ENCODE results near the gene GSTM5. TPM values are rescaled to one million over a fixed set of nuclear protein-coding genes. Genes with fewer than 3 reads are reported as not detected.
"Not testable (repeated sequence)": the region's sequence is repeated elsewhere in the genome, so short reads cannot be mapped to it uniquely, and the experiment has no call there.

Gene GSTM5
- total RNA-seq, 1 donor from 2014 or later, result 0.20 TPM

- H3K4me1 Mint-ChIP-seq (ENCODE audit: low read depth, unreplicated experiment), result peaks cover 3% of the 10 kb centered on the region
- no peak within 1 kb of the TSS for H3K27ac Mint-ChIP-seq (ENCODE audit: unreplicated experiment)
- TF ChIP-seq, protein P1, sequence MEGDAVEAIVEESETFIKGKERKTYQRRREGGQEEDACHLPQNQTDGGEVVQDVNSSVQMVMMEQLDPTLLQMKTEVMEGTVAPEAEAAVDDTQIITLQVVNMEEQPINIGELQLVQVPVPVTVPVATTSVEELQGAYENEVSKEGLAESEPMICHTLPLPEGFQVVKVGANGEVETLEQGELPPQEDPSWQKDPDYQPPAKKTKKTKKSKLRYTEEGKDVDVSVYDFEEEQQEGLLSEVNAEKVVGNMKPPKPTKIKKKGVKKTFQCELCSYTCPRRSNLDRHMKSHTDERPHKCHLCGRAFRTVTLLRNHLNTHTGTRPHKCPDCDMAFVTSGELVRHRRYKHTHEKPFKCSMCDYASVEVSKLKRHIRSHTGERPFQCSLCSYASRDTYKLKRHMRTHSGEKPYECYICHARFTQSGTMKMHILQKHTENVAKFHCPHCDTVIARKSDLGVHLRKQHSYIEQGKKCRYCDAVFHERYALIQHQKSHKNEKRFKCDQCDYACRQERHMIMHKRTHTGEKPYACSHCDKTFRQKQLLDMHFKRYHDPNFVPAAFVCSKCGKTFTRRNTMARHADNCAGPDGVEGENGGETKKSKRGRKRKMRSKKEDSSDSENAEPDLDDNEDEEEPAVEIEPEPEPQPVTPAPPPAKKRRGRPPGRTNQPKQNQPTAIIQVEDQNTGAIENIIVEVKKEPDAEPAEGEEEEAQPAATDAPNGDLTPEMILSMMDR (IDR thresholded peaks at IDR 0.05; ENCODE audit: partially characterized antibody, unreplicated experiment), result no peak
- no peaks in the 10 kb centered on the region for H3K36me3 Mint-ChIP-seq (ENCODE audit: unreplicated experiment)
- H3K27me3 Mint-ChIP-seq (ENCODE audit: unreplicated experiment), result peaks cover 7% of the 10 kb centered on the region
- no peaks in the 10 kb centered on the region for H3K9me3 Mint-ChIP-seq (ENCODE audit: unreplicated experiment)
- H3K4me3 Mint-ChIP-seq (ENCODE audit: unreplicated experiment), result peak within 1 kb of the TSS; percentile 79
- DNase-seq, result no peak
These were observed 28.7 kb downstream of the GSTM5 start, which contains the start of gene GSTM3 for GRCh38 chr1:109740615-109741373. Gene GSTM3 (minus strand): TSS chr1:109741038. CDS start chr1:109740287, 751 bp downstream.

- H3K27ac Mint-ChIP-seq (ENCODE audit: unreplicated experiment); H3K27me3 Mint-ChIP-seq (ENCODE audit: unreplicated experiment); DNase-seq; H3K4me3 Mint-ChIP-seq (ENCODE audit: unreplicated experiment); H3K4me1 Mint-ChIP-seq (ENCODE audit: low read depth, unreplicated experiment); H3K9me3 Mint-ChIP-seq (ENCODE audit: unreplicated experiment); H3K36me3 Mint-ChIP-seq (ENCODE audit: unreplicated experiment): not testable (repeated sequence)
These were observed 36.3 kb downstream of the GSTM5 start for GRCh38 chr1:109748311-109748710.

- TF ChIP-seq, protein P1 (IDR thresholded peaks at IDR 0.05; ENCODE audit: partially characterized antibody, unreplicated experiment), result no peak
- no peaks in the 10 kb centered on the region for H3K4me1 Mint-ChIP-seq (ENCODE audit: low read depth, unreplicated experiment)
- H3K27ac Mint-ChIP-seq (ENCODE audit: unreplicated experiment), result no peak overlapping the region
- H3K9me3 Mint-ChIP-seq (ENCODE audit: unreplicated experiment), result no peaks in the 10 kb centered on the region
- H3K27me3 Mint-ChIP-seq (ENCODE audit: unreplicated experiment), result peaks cover 3% of the 10 kb centered on the region
- no peaks in the 10 kb centered on the region for H3K36me3 Mint-ChIP-seq (ENCODE audit: unreplicated experiment)
- DNase-seq, result no peak
- H3K4me3 Mint-ChIP-seq (ENCODE audit: unreplicated experiment), result no peak overlapping the region
These were observed 37.2 kb downstream of the GSTM5 start for GRCh38 chr1:109749221-109749620.

DNA sequence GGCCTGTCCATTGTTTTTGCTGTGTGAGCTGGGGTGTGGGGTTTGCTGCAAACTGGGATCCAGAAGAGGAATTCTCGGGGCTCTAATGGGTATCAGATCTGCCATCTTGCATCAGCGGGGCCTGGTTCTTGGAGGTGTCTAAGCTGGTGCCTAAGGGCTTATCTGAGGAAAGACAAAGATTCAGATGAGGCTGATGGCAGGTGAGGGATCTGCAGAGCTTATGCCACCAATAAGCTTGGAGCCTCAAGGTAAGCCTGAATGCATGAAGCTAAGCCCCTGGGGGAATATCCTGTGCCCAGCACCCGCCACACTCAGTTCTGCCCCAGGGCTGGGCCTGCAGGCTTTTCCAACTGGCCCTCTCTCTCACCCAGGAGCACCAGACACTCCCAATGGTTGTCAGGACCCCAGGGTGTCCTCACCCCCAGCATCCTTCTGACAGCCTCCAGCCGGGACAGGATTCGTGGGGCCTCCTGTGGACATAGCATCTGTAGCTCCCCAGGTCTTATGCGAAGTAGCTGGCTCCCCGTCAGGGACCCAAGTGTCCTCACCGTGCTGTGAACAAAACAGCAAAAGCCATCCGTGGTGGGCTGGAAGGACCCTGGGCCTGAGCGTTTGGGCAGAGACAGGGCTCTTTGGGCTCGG lies 38.3 kb downstream of the GSTM5 start:
- Mint-ChIP-seq H3K36me3 (ENCODE audit: unreplicated experiment) (no peaks in the 10 kb centered on the region), H3K4me1 (ENCODE audit: low read depth, unreplicated experiment) (no peaks in the 10 kb centered on the region), H3K9me3 (ENCODE audit: unreplicated experiment) (no peaks in the 10 kb centered on the region), H3K4me3 (ENCODE audit: unreplicated experiment) (no peak overlapping the region), H3K27me3 (ENCODE audit: unreplicated experiment) (peaks cover 3% of the 10 kb centered on the region), H3K27ac (ENCODE audit: unreplicated experiment) (no peak overlapping the region)
- TF ChIP-seq, protein P1 (IDR thresholded peaks at IDR 0.05; ENCODE audit: partially characterized antibody, unreplicated experiment), result no peak
- DNase-seq, result no peak

DNA sequence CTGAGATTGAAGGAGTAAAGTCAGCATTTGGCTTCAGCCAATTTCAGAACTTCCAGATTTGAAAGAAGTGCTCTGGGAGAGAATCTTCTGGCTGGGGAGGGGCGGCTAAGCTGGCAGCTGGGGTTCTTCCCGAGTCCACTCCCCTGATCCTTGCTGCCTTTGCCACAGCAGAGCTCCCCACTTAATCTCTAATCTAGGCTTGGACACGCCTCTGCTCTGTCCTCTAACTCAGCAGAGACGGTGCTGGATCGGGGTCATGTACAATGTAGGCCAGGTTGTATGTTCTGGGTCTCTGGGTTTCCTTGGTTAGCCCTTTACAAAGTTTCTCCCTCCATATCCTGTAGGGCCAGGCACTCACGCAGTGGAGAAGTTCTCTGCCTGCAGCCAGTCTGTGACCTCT lies 38.9 kb downstream of the GSTM5 start:
- peaks cover 3% of the 10 kb centered on the region for H3K27me3 Mint-ChIP-seq (ENCODE audit: unreplicated experiment)
- H3K4me1 Mint-ChIP-seq (ENCODE audit: low read depth, unreplicated experiment), result no peaks in the 10 kb centered on the region
- H3K36me3 Mint-ChIP-seq (ENCODE audit: unreplicated experiment), result no peaks in the 10 kb centered on the region
- H3K9me3 Mint-ChIP-seq (ENCODE audit: unreplicated experiment), result no peaks in the 10 kb centered on the region
- no peak overlapping the region for H3K4me3 Mint-ChIP-seq (ENCODE audit: unreplicated experiment)
- TF ChIP-seq, protein P1 (IDR thresholded peaks at IDR 0.05; ENCODE audit: partially characterized antibody, unreplicated experiment), result no peak
- H3K27ac Mint-ChIP-seq (ENCODE audit: unreplicated experiment), result no peak overlapping the region
- no peak for DNase-seq

Data from glutamatergic neuron (in vitro differentiated cells).